Lower lobe of right lung (tissue), 2 donors: Measurements from ENCODE around the gene GLB1L3. TPM values are rescaled to one million over a fixed set of nuclear protein-coding genes. Genes with fewer than 3 reads are reported as not detected.
A peak's percentile ranks its signal among the peaks of the same experiment; 100 is the strongest.

Experiments
- ATAC-seq, 2 donors: fragments of 200-7000 bp; cut with Tn5 transposase; one replicate each; pipeline ENCODE4 v1.9.1; 2020 to 2022; ENCODE audit warnings: mild to moderate bottlenecking in 2 of 2, moderate library complexity in 2 of 2
- DNase-seq: peaks from one replicate; pipeline ENCODE4 v3.0.0-alpha.2; 2020
- H3K27ac ChIP-seq: fragments of 200-600 bp; one replicate; pipeline ENCODE4 v1.8.0; 2022
- H3K27me3 ChIP-seq: fragments of 200-600 bp; one replicate; pipeline ENCODE4 v1.8.0; 2022; ENCODE audit warnings: low read depth
- H3K36me3 ChIP-seq: fragments of 200-600 bp; one replicate; pipeline ENCODE4 v1.8.0; 2022; ENCODE audit warnings: mild to moderate bottlenecking
- H3K4me1 ChIP-seq: fragments of 200-600 bp; one replicate; pipeline ENCODE4 v1.8.0; 2022
- H3K4me3 ChIP-seq: fragments of 200-600 bp; one replicate; pipeline ENCODE4 v1.8.0; 2022; ENCODE audit warnings: mild to moderate bottlenecking
- H3K9me3 ChIP-seq: fragments of 200-600 bp; one replicate; pipeline ENCODE4 v1.8.0; 2022
- CTCF ChIP-seq: fragments of 200-600 bp; IDR thresholded peaks from one replicate; pipeline ENCODE4 v1.8.0; 2022; ENCODE audit warnings: antibody characterized with exemption, mild to moderate bottlenecking
- intact Hi-C: fragments of 100-400 bp; cut with DNase I; formaldehyde crosslinking; loops from one replicate; pipeline ENCODE4 v1.11.0; 2022
- total RNA-seq: library from RNA; stranded (reverse); fragmentation: NEBNext Ultra II Directional; extraction: Animal tissue kit (Norgen Biotek cat#: 25700); gene quantifications from one replicate; pipeline ENCODE4 v1.2.1, GENCODE V29; 2021
- donor health status: DM: no; HTN: yes; CAD: no; lungs with severe emphysema.

The GLB1L3 gene
- total RNA-seq, 1 donor from 2014 or later = 0.27 TPM

GRCh38 chr11:134331354-134332188, 55.4 kb downstream of the GLB1L3 start, which contains the start of gene GLB1L2:
Gene GLB1L2, plus strand, starts transcription at chr11:134331988. Its CDS starts 74 bp downstream, at chr11:134332062.
- TF ChIP-seq CTCF = no peak
- Histone ChIP-seq H3K9me3 (no peaks in the 10 kb centered on the region), H3K27ac (no peak within 1 kb of the TSS), H3K36me3 (no peaks in the 10 kb centered on the region), H3K27me3 (peaks cover 24% of the 10 kb centered on the region), H3K4me3 (peak within 1 kb of the TSS; percentile 63), H3K4me1 (peaks cover 17% of the 10 kb centered on the region)
- peak; percentile 79 for DNase-seq
- peak; percentile 95 to 96 for ATAC-seq
- intact Hi-C loops = no loop called here

GRCh38 chr11:134332189-134332631, 56.0 kb downstream of the GLB1L3 start:
- ATAC-seq (peak; percentile 65 to 66), DNase-seq (no peak)
- intact Hi-C loops = no loop called here
- TF ChIP-seq CTCF = no peak
- Histone ChIP-seq H3K4me3 (peak overlapping the region; percentile 63), H3K27ac (no peak overlapping the region), H3K27me3 (peaks cover 24% of the 10 kb centered on the region), H3K4me1 (peaks cover 17% of the 10 kb centered on the region), H3K9me3 (no peaks in the 10 kb centered on the region), H3K36me3 (no peaks in the 10 kb centered on the region)

- Histone ChIP-seq H3K36me3 (no peaks in the 10 kb centered on the region), H3K9me3 (no peaks in the 10 kb centered on the region), H3K27ac (no peak overlapping the region), H3K4me1 (peaks cover 17% of the 10 kb centered on the region), H3K4me3 (peak overlapping the region; percentile 63), H3K27me3 (peaks cover 24% of the 10 kb centered on the region)
- no peak for ATAC-seq
- no peak for DNase-seq
- no peak for TF ChIP-seq CTCF
- intact Hi-C loops = no loop called here
These were observed 56.6 kb downstream of the GLB1L3 start for GRCh38 chr11:134332782-134333181.

GRCh38 chr11:134333312-134333711, 57.1 kb downstream of the GLB1L3 start:
- ATAC-seq (no peak), DNase-seq (no peak)
- Histone ChIP-seq H3K27me3 (peaks cover 24% of the 10 kb centered on the region), H3K27ac (no peak overlapping the region), H3K4me3 (no peak overlapping the region), H3K9me3 (no peaks in the 10 kb centered on the region), H3K4me1 (peaks cover 17% of the 10 kb centered on the region), H3K36me3 (no peaks in the 10 kb centered on the region)
- no peak for TF ChIP-seq CTCF
- intact Hi-C loops = no loop called here

- H3K27me3 ChIP-seq = peaks cover 24% of the 10 kb centered on the region
- no peak for DNase-seq
- H3K4me3 ChIP-seq = no peak overlapping the region
- no peak for TF ChIP-seq CTCF
- intact Hi-C loops = no loop called here
- no peaks in the 10 kb centered on the region for H3K36me3 ChIP-seq
- no peak overlapping the region for H3K27ac ChIP-seq
- H3K9me3 ChIP-seq = no peaks in the 10 kb centered on the region
- peak; percentile 17 to 47 for ATAC-seq
- peaks cover 17% of the 10 kb centered on the region for H3K4me1 ChIP-seq
These were observed 57.8 kb downstream of the GLB1L3 start for GRCh38 chr11:134333946-134334345.
